ENCODE results near the gene PTH2R. TPM values are rescaled to one million over a fixed set of nuclear protein-coding genes. Genes with fewer than 3 reads are reported as not detected.

Gene PTH2R
- total RNA-seq, 1 experiment from 2014 or later, result 0.10 TPM

- intact Hi-C loops (cut with micrococcal nuclease; ENCODE audit: unreplicated experiment) (no loop called here), in situ Hi-C loops (cut with HindIII; ENCODE audit: low pct_unique_long_range_greater_than_20kb, low sequenced_read_pairs) (no loop called here)
- H3K27me3 ChIP-seq (ENCODE audit: control insufficient read depth, insufficient read depth, low read length), result no peaks in the 10 kb centered on the region; the same call in none of the 2 replicates
- no peak for TF ChIP-seq TCF7L2 (IDR thresholded peaks at IDR 0.05; ENCODE audit: low read depth, low read length)
- no peak for TF ChIP-seq SIN3A (IDR thresholded peaks at IDR 0.05; ENCODE audit: borderline replicate concordance, insufficient read depth, low read depth, low read length)
- no peak for TF ChIP-seq REST (IDR thresholded peaks at IDR 0.05; ENCODE audit: insufficient read depth in 1 of 2, low read depth in 2 of 2, low read length in 1 of 2)
- no peak for TF ChIP-seq CTCF (IDR thresholded peaks at IDR 0.05)
- TF ChIP-seq POLR2AphosphoS5 (IDR thresholded peaks at IDR 0.05; ENCODE audit: low read depth, low read length), result no peak
- BruUV-seq (replicated peaks), result no TSS peak
- ChIA-PET CTCF (no interaction called here), POLR2A (no interaction called here)
- H3K4me1 ChIP-seq (ENCODE audit: control insufficient read depth, insufficient read depth, low read length), result no peaks in the 10 kb centered on the region
- no peak overlapping the region for H3K4me3 ChIP-seq (ENCODE audit: low read depth in 2 of 2, low read length in 2 of 2)
- DNase-seq (ENCODE audit: low read depth, low spot score) (no peak), ATAC-seq (no peak)
- H3K27ac ChIP-seq (ENCODE audit: low read length), result no peak overlapping the region
- H3K36me3 ChIP-seq (ENCODE audit: control insufficient read depth, insufficient read depth, low read length), result no peaks in the 10 kb centered on the region
- H3K9me3 ChIP-seq (ENCODE audit: control insufficient read depth, insufficient read depth, low read depth, low read length), result no peaks in the 10 kb centered on the region
These were observed 35.0 kb upstream of the PTH2R start for GRCh38 chr2:208371634-208371935.

GRCh38 chr2:208373460-208374089 is 33.0 kb upstream of the PTH2R start:
- Histone ChIP-seq H3K36me3 (ENCODE audit: control insufficient read depth, insufficient read depth, low read length) (no peaks in the 10 kb centered on the region), H3K4me3 (ENCODE audit: low read depth in 2 of 2, low read length in 2 of 2) (no peak overlapping the region), H3K9me3 (ENCODE audit: control insufficient read depth, insufficient read depth, low read depth, low read length) (no peaks in the 10 kb centered on the region), H3K27ac (ENCODE audit: low read length) (no peak overlapping the region), H3K4me1 (ENCODE audit: control insufficient read depth, insufficient read depth, low read length) (no peaks in the 10 kb centered on the region), H3K27me3 (ENCODE audit: control insufficient read depth, insufficient read depth, low read length) (no peaks in the 10 kb centered on the region; the same call in none of the 2 replicates)
- in situ Hi-C loops (cut with HindIII; ENCODE audit: low pct_unique_long_range_greater_than_20kb, low sequenced_read_pairs), result no loop called here
- peak; percentile 76 for ATAC-seq
- TF ChIP-seq CTCF (IDR thresholded peaks at IDR 0.05) (peak; percentile 93), SIN3A (IDR thresholded peaks at IDR 0.05; ENCODE audit: borderline replicate concordance, insufficient read depth, low read depth, low read length) (no peak)
- BruUV-seq (replicated peaks), result no TSS peak
- intact Hi-C loops (cut with micrococcal nuclease; ENCODE audit: unreplicated experiment), result no loop called here
- DNase-seq (ENCODE audit: low read depth, low spot score), result peak; percentile 24
- ChIA-PET POLR2A (no interaction called here), CTCF (interaction anchor here (0.7 kb wide), 1 partner anchor 19 kb away, joined by 3 read pairs; no protein-coding TSS in a partner anchor)

Data from Panc1 (cell line).